PC-3 (cell line): ENCODE measurements around the gene FBN2. TPM values are rescaled to one million over a fixed set of nuclear protein-coding genes. Genes with fewer than 3 reads are reported as not detected.

Experiments used
- ATAC-seq: fragments of 200-7000 bp; cut with Tn5 transposase; 2 replicates; pipeline ENCODE4 v1.9.1; 2020; ENCODE audit warnings: mild to moderate bottlenecking, moderate library complexity
- BruUV-seq: library from RNA; stranded (reverse); fragments of 400-500 nt; replicated peaks from 2 replicates; lab custom pipeline; 2021; lab: Mats Ljungman, UMichigan
- CTCF ChIA-PET: fragments of 300-600 bp; sonication (Branson Sonifier 250); formaldehyde crosslinking; loops from one replicate; lab custom pipeline; 2022; ENCODE audit warnings: antibody characterized with exemption; lab: Charles Lee
- POLR2A ChIA-PET: fragments of 300-600 bp; sonication (Branson Sonifier 250); formaldehyde crosslinking; loops from one replicate; lab custom pipeline; 2022; ENCODE audit warnings: antibody characterized with exemption; ENCODE audit not compliant: unreplicated experiment; lab: Charles Lee
- DNase-seq: peaks from one replicate; pipeline ENCODE4 v3.0.0-alpha.2; 2015
- H2AFZ ChIP-seq: fragments of 300-600 bp; sonication (generic); 2 replicates; pipeline ENCODE4 v1.6.0; 2016; ENCODE audit warnings: antibody characterized with exemption, low read length
- H3F3A ChIP-seq: fragments of 300-600 bp; sonication (generic); one replicate; pipeline ENCODE4 v1.6.0; 2017; ENCODE audit warnings: antibody characterized with exemption, low read length, control low read depth, mild to moderate bottlenecking; ENCODE audit not compliant: unreplicated experiment
- H3K27ac ChIP-seq: fragments of 300-600 bp; sonication (generic); 2 replicates; pipeline ENCODE4 v1.5.1; 2016; ENCODE audit warnings: mild to moderate bottlenecking, low read length
- H3K27me3 ChIP-seq: fragments of 300-600 bp; sonication (generic); 2 replicates; pipeline ENCODE4 v1.6.1; 2016; ENCODE audit warnings: low read length, mixed read lengths
- H3K36me3 ChIP-seq: fragments of 300-600 bp; sonication (generic); 2 replicates; pipeline ENCODE4 v1.6.1; 2016; ENCODE audit warnings: low read depth, mixed run types, low read length, mixed read lengths
- H3K4me1 ChIP-seq: fragments of 300-600 bp; sonication (generic); 2 replicates; pipeline ENCODE4 v1.5.1; 2016; ENCODE audit warnings: low read length; ENCODE audit not compliant: insufficient read depth
- H3K4me2 ChIP-seq: fragments of 300-600 bp; sonication (generic); 2 replicates; pipeline ENCODE4 v1.6.0; 2016; ENCODE audit warnings: low read length
- H3K4me3 ChIP-seq: fragments of 300-600 bp; sonication (generic); 2 replicates; pipeline ENCODE4 v1.5.1; 2016; ENCODE audit warnings: mild to moderate bottlenecking, low read length, mixed read lengths
- H3K79me2 ChIP-seq: fragments of 300-600 bp; sonication (generic); 2 replicates; pipeline ENCODE4 v1.6.1; 2017; ENCODE audit warnings: low read length, mixed read lengths
- H3K9ac ChIP-seq: fragments of 300-600 bp; sonication (generic); 2 replicates; pipeline ENCODE4 v1.6.0; 2016; ENCODE audit warnings: mild to moderate bottlenecking, low read length
- H3K9me2 ChIP-seq: fragments of 300-600 bp; sonication (generic); replicated peaks from 2 replicates; pipeline ENCODE4 v1.6.1; 2016; ENCODE audit warnings: mixed run types, low read length, mixed read lengths
- H3K9me3 ChIP-seq: fragments of 300-600 bp; sonication (generic); 2 replicates; pipeline ENCODE4 v1.6.1; 2016; ENCODE audit warnings: low read length, mixed read lengths
- H4K20me1 ChIP-seq: fragments of 300-600 bp; sonication (generic); 2 replicates; pipeline ENCODE4 v1.6.1; 2016; ENCODE audit warnings: low read length, mixed read lengths
- CTCF ChIP-seq: fragments of 300-600 bp; sonication (generic); conservative IDR thresholded peaks from 2 replicates; pipeline ENCODE4 v1.5.1; 2017; ENCODE audit warnings: antibody characterized with exemption, low read depth, mild to moderate bottlenecking, low read length
- EZH2 ChIP-seq: fragments of 300-600 bp; sonication (generic); IDR thresholded peaks from one replicate; pipeline ENCODE4 v1.6.1; 2017; ENCODE audit warnings: antibody characterized with exemption, mild to moderate bottlenecking, low read length; ENCODE audit not compliant: unreplicated experiment
- EZH2phosphoT487 ChIP-seq: fragments of 300-600 bp; sonication (generic); IDR thresholded peaks from 2 replicates; pipeline ENCODE4 v1.6.1; 2018; ENCODE audit warnings: mild to moderate bottlenecking, antibody characterized with exemption, low read length, borderline replicate concordance
- intact Hi-C: fragments of 100-400 bp; cut with micrococcal nuclease; formaldehyde crosslinking; loops from 2 replicates; pipeline ENCODE4 v1.9.0; 2023
- total RNA-seq: library from RNA; depleted of rRNA; stranded (reverse); fragments of >200 nt; gene quantifications from 2 replicates; pipeline ENCODE4 v1.2.3, GENCODE V29; 2014

FBN2 gene
- total RNA-seq, 1 experiment from 2014 or later: 45.2 TPM

GRCh38 chr5:128287740-128288139 is 250.3 kb downstream of the FBN2 start:
- POLR2A ChIA-PET: no interaction called here
- peaks cover 2% of the 10 kb centered on the region; the same call in 1 of the 2 replicates for H3K36me3 ChIP-seq
- H4K20me1 ChIP-seq: no peaks in the 10 kb centered on the region
- ATAC-seq: peak; percentile 72
- no peaks in the 10 kb centered on the region for H3K9me3 ChIP-seq
- CTCF ChIA-PET: no interaction called here
- DNase-seq: peak; percentile 60
- H3K79me2 ChIP-seq: no peaks in the 10 kb centered on the region
- no peak overlapping the region for H3K4me2 ChIP-seq
- H3K27me3 ChIP-seq: no peaks in the 10 kb centered on the region
- H3K4me1 ChIP-seq: peaks cover 8% of the 10 kb centered on the region; the same call in 1 of the 2 replicates
- TF ChIP-seq CTCF: no peak
- no peak for TF ChIP-seq EZH2
- TF ChIP-seq EZH2phosphoT487: no peak
- no peak overlapping the region for H2AFZ ChIP-seq
- no peaks in the 10 kb centered on the region for H3F3A ChIP-seq
- intact Hi-C loops: no loop called here
- no peaks in the 10 kb centered on the region for H3K9me2 ChIP-seq
- no TSS peak for BruUV-seq
- no peak overlapping the region for H3K27ac ChIP-seq
- no peak overlapping the region for H3K4me3 ChIP-seq
- no peak overlapping the region for H3K9ac ChIP-seq

DNA sequence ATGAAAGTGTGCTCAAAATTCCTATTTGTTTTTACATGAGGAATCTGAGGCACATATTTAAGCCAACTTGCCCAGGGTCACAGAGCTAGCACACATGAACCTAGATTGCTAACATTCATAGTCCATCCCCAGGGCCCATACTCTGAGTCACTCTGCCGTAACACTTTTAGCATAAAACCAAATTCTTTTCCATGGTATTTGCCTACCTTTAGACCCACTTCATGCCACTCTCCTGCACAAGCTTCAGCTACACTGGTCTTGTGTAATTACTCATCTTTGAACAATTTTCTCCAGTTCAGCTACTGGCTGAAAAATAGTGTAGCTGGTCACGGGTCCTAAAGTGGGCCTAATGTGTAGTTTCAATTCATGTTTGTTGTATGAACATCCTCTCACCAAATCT is 253.8 kb downstream of the FBN2 start:
- Histone ChIP-seq H3K9ac (no peak overlapping the region), H4K20me1 (no peaks in the 10 kb centered on the region), H3K4me2 (no peak overlapping the region), H3K4me1 (peaks cover 8% of the 10 kb centered on the region; the same call in 1 of the 2 replicates), H3K4me3 (no peak overlapping the region), H3K27me3 (no peaks in the 10 kb centered on the region), H3K79me2 (no peaks in the 10 kb centered on the region), H3F3A (no peaks in the 10 kb centered on the region), H3K9me2 (no peaks in the 10 kb centered on the region), H3K27ac (no peak overlapping the region), H2AFZ (no peak overlapping the region), H3K36me3 (peaks cover 2% of the 10 kb centered on the region; the same call in 1 of the 2 replicates), H3K9me3 (no peaks in the 10 kb centered on the region)
- intact Hi-C loops: loop anchor here (2.0 kb wide), 1 partner anchor 21 kb away; no protein-coding TSS in a partner anchor
- ChIA-PET CTCF (interaction anchor here (0.6 kb wide), 1 partner anchor 604 kb away, joined by 7 read pairs; no protein-coding TSS in a partner anchor), POLR2A (no interaction called here)
- ATAC-seq (peak; percentile 61), DNase-seq (peak; percentile 56)
- TF ChIP-seq EZH2phosphoT487 (no peak), CTCF (no peak)
- BruUV-seq: no TSS peak

DNA sequence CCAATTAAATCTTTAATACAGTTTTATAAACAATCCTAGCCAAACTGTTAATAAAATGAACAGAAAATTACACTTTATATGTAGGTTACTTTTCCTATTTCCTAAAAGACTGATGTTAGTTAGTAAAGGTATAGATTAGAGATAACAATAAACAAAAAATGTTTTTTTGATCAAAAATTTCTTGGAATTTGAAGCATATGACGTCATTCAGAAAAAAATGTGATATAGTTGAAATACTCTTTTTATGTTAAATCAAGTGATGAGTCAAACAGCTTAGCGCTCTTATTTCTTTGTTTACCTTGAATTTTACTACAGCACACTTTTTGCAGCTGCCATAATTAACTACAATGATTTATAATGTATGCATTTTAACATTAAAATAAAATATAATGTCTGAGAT is 258.7 kb downstream of the FBN2 start:
- no peak overlapping the region for H3K4me3 ChIP-seq
- no peaks in the 10 kb centered on the region for H3K9me3 ChIP-seq
- TF ChIP-seq CTCF (no peak), EZH2phosphoT487 (no peak)
- intact Hi-C loops: no loop called here
- ChIA-PET CTCF (no interaction called here), POLR2A (interaction anchor here (0.6 kb wide), 1 partner anchor 88 kb away, joined by 8 read pairs; no protein-coding TSS in a partner anchor)
- no peaks in the 10 kb centered on the region for H3F3A ChIP-seq
- no peak overlapping the region for H2AFZ ChIP-seq
- no peaks in the 10 kb centered on the region for H3K79me2 ChIP-seq
- H3K36me3 ChIP-seq: peaks cover 6% of the 10 kb centered on the region; the same call in 1 of the 2 replicates
- DNase-seq (no peak), ATAC-seq (peak; percentile 19; the same call in 1 of the 2 replicates)
- H3K4me2 ChIP-seq: no peak overlapping the region
- no peak overlapping the region for H3K27ac ChIP-seq
- H4K20me1 ChIP-seq: no peaks in the 10 kb centered on the region
- H3K9ac ChIP-seq: no peak overlapping the region
- no peaks in the 10 kb centered on the region for H3K27me3 ChIP-seq
- H3K4me1 ChIP-seq: peaks cover 5% of the 10 kb centered on the region; the same call in 1 of the 2 replicates
- no TSS peak for BruUV-seq
- H3K9me2 ChIP-seq: no peaks in the 10 kb centered on the region
